Measurements from ENCODE around the gene L1TD1.

DNA sequence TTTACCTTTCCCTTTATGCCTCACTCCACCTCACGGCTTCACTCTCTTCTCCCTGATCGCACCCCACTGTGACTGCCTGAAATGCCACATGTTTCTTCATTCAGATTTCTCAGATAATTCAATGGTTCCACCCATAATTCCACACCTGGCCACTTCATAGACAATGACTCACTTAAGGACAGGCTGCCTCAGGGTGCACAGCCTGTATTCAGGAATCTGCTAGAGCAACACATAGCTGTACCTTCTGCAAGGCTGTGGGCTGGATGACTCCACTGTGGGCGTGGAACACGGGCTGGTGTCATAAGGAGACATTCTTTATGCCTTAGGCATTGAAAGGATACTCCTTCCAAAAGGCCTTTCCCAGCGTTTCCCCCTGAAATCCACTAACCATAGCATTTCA is 36.1 kb downstream of the L1TD1 start:
- TF ChIP-seq, protein P1, sequence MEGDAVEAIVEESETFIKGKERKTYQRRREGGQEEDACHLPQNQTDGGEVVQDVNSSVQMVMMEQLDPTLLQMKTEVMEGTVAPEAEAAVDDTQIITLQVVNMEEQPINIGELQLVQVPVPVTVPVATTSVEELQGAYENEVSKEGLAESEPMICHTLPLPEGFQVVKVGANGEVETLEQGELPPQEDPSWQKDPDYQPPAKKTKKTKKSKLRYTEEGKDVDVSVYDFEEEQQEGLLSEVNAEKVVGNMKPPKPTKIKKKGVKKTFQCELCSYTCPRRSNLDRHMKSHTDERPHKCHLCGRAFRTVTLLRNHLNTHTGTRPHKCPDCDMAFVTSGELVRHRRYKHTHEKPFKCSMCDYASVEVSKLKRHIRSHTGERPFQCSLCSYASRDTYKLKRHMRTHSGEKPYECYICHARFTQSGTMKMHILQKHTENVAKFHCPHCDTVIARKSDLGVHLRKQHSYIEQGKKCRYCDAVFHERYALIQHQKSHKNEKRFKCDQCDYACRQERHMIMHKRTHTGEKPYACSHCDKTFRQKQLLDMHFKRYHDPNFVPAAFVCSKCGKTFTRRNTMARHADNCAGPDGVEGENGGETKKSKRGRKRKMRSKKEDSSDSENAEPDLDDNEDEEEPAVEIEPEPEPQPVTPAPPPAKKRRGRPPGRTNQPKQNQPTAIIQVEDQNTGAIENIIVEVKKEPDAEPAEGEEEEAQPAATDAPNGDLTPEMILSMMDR (conservative IDR thresholded peaks at IDR 0.05 in 1 of 2, IDR thresholded peaks at IDR 0.05 in 1 of 2; ENCODE audit: extremely low read depth in 1 of 2, insufficient read depth in 1 of 2, low read depth in 1 of 2, low read length in 2 of 2), result no peak
- TF ChIP-seq EZH2 (IDR thresholded peaks at IDR 0.05; ENCODE audit: borderline replicate concordance, low read length), result no peak

Measured in mammary epithelial cell (primary cell).